ENCODE measurements around the gene NEU1.
"Not testable (repeated sequence)": the region's sequence is repeated elsewhere in the genome, so short reads cannot be mapped to it uniquely, and the experiment has no call there.

NEU1 gene

DNA sequence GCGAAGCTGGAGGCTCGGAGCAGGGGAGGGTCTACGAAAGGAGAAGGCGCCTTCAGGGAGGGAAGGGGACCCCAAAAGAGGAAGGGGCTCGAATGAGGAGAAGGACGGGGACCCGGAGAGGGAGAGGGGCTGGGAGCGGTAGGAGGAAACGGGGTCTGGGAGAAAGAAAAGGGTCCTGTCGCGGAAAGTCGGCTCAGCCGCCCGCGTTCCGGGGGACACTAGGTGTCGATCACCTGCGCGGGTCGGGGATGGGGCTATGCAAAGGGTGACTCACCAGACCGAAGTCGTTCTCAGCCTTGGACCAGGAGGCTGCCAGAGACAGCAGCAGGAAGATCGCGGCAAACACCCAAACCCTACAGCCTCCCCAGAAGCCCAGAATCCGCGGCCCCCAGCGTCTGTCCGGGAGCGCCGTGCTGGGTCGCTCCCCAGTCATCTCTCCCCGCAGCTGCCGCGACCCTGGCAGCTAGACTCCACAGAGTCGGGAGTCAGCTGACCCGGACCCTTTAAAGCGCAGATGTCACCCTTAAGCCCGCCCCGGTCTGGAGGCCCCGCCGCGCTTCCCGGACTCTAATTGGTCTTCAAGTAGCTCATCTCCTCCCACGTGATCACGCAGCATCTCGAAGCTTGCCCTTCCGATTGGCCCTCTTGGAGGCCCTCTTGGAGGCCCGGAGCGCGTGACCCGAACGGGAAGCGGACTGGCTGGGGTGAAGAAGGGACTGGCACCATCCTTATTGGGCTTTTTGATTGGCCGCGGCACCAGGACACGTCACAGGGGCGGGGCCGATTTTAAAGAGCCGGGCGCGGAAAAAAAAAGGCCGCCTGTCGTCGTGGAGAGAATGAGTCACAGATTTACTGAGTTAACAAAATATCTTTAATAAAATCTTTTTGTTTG, at the start of gene NEU1:
Gene NEU1 (minus strand): TSS at position 478 of the 892 bp plus-strand sequence. CDS start 45 bp downstream, at position 433.
- DNase-seq: peak; percentile 100

DNA sequence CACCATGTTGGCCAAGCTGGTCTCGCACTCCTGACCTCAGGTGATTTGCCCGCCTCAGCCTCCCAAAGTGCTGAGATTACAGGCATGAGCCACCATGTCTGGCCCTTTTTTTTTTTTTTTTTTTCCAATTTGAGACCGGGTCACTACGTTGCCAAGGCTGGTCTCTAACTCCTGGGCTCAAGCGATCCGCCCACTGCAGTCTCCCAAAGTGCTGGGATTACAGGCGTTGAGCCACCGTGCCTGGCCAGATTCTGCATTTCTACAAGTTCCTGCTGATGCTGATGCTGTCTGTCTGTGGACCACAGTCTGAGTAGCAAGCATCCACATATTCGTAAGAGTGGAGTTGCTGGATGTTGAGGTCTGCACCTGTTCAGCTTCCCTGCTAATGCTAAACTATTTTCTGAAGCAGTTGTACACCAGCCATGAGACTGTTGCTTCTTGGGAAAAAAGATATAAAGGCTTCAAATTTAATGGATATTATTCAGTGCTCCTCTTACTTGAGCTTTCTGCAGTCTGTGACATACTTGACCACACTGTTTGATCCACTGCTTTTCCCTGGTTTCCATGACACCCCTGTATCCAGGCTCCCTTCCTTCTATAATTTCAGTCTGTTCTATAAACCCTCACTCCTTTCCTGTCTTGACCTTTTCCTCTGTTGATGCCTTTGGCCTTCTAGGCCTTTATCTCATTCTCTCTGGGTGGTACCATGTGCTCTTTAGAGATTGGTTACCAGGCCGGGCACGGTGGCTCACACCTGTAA, 49.4 kb upstream of the NEU1 start:
- no peak for DNase-seq

GRCh38 chr6:31909298-31909697, 46.7 kb upstream of the NEU1 start:
- DNase-seq: not testable (repeated sequence)

DNA sequence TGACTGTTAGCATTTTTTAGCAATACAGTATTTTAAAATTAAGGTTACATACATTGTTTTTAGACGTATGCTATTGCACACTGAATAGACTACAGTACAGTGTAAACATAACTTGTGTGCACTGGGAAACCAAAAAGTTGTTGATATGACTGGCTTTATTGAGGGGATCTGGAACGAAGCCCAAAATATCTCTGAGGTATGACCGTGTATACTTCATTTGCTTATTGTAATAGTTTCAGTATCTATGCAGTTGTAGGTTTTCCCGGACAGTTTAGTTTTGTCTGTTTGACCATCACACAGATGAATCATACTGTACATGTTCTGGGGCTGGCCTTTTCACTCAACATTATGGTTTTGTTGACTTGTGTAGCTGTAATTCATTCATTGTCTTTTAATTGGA, 46.2 kb upstream of the NEU1 start:
- no peak for DNase-seq

- DNase-seq: not testable (repeated sequence)
Observed at GRCh38 chr6:31908255-31908654, 45.6 kb upstream of the NEU1 start.

- no peak for DNase-seq
Observed at GRCh38 chr6:31907158-31907813, 44.7 kb upstream of the NEU1 start.

- DNase-seq: not testable (repeated sequence)
Observed at GRCh38 chr6:31906727-31907126, 44.1 kb upstream of the NEU1 start.

DNA sequence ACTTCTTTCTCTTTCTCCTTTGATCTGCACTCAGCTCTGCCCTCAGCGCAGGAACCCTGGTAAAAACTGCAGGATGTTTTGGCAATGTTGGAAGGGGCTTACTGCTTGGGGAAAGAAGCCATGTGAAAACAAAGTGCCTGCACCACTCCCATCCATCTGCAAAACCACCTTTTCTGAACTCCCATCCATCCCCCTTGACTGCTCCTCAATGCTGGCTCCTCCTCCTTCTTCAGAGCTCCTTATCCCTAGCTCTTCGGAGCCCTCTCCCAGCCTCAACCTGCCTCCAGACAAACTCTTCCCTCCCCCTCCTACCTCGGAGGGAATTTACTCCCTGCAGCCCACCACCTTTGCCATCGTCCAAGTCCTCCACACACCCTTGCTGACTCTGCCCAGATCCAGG, 43.5 kb upstream of the NEU1 start:
- no peak for DNase-seq

GRCh38 chr6:31905041-31905440, 42.4 kb upstream of the NEU1 start:
- no peak for DNase-seq

- no peak for DNase-seq
Observed at GRCh38 chr6:31903957-31904356, 41.3 kb upstream of the NEU1 start.

DNA sequence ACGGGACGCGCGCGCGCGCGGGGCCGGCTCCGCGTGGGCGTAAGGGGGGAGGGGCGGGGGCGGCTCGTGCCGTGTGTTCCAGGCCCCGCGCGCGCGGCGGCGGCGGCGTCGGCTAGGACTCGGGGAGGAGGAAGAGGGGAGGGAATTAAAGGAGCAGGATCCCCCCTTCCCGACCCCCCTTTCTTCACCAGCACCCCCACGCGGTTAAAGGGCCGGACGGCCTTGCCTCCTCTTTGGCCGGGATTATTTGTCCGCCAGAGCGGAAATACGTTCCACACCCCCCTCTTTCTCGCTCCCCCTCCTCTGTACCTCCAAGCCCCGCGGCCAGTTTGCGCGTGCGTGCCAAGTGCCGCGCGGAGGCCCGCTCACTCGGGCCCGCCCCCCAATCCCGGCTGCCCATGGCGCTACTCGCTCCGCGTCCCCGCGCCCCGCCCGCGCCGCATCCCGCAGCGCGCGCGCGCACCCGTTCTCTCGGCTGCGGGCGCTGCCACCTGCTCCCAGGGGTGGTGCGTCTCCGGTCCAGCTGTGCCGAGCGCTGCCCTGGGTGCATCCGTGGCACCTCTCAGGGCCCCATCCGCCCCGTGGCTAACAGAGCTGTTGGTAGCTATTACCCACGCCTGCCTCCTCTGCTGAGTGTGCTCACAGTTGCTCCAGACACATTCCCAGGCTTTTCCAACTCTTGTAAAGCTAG, 39.5 kb upstream of the NEU1 start, which contains the start of gene ZBTB12:
Gene ZBTB12 (minus strand): TSS at position 134 of the 691 bp plus-strand sequence. CDS start 781 bp downstream, outside the sequence.
- DNase-seq: peak; percentile 91

GRCh38 chr6:31901415-31901952, 38.9 kb upstream of the NEU1 start:
- DNase-seq: peak; percentile 66

DNA sequence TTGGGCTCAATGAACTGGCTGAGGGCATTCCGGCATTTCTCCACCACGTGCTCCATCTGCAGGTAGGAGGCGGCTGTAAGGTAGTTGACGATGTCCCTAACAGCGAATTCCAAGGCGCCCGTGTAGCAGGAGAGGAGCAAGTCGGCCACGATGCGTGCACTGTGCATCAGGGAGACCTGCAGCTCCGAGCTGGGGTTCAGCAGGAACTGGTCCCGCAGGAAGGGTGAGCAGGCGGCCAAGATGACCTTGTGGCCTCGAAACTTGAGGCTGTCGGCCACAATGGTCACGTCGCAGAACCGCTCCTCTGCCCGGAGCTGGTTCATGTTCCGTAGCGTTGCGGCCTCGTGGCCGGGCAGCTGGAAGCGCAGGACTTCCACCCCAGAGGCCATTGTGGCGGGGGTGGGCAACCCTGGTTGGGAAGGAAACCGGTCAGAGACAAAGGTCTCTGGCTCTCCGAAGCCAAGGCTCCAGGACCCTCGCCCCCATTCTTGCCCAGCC, 38.3 kb upstream of the NEU1 start:
- DNase-seq: no peak

- DNase-seq: peak; percentile 37
Observed at GRCh38 chr6:31899882-31900722, 37.5 kb upstream of the NEU1 start.

GRCh38 chr6:31899215-31899614, 36.6 kb upstream of the NEU1 start:
- DNase-seq: no peak

DNA sequence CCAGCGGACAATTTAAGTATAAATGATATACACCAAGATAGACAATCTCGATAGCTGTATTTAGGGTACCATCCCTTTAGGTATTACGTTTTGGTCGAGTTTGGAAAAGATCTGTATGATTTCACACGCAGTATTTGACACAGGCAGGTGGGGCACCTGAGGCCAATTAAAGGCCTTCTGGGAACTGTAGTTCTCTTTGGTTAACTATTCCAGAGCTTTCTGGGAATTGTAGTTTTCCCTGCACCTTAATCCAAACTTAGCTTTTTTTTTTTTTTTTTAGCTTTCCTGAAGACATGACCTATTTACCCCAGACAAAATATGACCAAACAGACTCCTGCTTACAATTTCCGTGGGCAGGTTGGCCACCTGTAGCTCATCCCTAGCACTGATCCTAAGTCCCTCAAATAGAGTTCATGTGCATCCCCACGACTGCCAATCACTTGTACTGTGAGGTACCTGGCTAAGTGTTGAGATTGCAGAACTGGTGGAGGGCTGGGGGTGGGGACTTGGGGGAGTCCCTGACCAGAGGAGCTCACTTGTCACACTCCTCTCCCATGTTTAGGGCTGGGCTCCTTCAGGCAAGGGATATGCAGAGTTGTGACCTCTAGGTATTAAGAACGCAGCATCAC, 35.9 kb upstream of the NEU1 start:
- peak; percentile 73 for DNase-seq

DNA sequence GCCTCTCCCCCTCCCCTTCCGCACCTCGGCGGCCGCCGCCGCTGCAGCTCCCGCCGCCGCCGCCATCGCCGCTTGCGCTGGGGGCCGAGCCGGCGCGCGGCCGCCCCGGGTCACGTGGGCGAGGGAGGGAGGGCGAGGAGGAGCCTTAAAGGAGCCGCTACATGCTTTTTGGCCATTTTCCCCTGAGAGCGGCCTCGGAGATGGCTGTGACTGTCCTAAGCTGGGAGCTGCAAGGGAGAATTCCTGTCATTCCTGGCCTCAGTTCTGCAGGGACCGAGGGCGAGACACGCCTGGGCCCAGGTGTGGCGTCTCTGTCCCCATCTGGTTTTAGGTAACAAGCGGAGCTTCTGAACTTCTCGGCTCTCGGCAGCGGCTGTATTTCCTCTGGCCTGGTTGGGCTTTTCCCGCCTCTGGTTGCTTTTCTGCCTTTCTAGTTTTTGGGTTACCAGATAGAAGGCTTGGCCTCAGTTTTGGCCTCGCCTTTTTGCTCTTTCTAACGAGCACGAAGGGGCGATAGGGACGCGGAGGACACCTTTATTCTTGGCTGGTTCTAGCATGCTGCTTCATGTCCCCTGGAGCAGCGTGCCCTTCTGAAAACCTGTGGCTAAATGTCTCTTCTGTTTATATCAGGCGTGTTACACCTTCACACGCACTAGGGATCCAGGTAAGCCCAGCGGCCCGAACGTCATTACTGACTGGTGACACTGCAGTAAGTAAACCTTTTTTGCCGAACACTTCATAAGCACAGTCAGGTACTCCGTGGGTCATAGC, 35.2 kb upstream of the NEU1 start, which contains the start of gene EHMT2:
Gene EHMT2 (minus strand): TSS at position 87 of the 771 bp plus-strand sequence. CDS start 21 bp downstream, at position 66.
- DNase-seq: peak; percentile 86

DNA sequence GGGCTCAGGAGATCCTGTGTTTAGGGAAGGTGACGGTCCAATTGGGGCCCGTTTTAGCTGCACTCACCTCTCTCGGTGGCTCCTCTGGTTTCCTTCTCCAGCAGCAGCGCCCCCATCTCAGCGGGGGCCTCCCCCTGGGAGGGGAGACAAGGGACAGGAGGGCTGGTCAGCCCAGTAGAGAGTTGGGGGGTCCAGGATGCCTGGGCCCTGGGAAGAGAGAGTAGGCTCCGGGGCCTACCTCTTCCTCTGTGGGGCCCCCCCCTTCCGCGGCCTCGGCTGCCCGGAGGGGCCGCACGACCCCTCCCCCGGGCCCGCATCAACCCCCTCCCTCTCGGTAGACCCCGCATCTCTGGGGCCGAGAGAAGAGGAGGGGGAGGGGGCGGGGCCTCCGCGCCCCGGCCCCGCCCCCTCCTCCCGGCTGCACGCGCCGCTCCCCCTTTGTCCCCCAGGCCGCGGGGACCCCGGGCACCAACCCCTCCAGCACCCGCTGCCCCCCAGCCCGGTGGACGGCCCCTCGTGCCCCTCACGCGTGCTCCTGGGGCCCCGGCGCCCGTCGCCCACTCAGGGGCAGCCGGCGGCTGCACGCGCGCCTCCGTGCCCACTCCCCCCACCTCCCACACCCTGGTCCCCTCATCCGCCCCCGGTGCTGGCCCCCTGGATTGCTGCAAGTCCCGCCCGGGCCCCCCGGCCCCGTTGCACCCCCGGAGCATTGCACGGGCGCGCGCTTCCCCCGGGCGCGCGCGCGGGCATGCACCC, 34.4 kb upstream of the NEU1 start:
- DNase-seq: peak; percentile 16

- no peak for DNase-seq
Observed at GRCh38 chr6:31896493-31896855, 33.9 kb upstream of the NEU1 start.
